Nephron progenitor cell (in vitro differentiated cells): ENCODE results near the gene AGAP1.
A peak's percentile ranks its signal among the peaks of the same experiment; 100 is the strongest.

Experiments used
- DNase-seq: peaks from one replicate; pipeline ENCODE4 v3.0.0; 2021
- H3K27ac Mint-ChIP-seq: 2 replicates; pipeline ENCODE4 v1.8.0; 2021; ENCODE audit warnings: mild to moderate bottlenecking, moderate library complexity, mixed read lengths
- H3K27me3 Mint-ChIP-seq: 2 replicates; pipeline ENCODE4 v1.8.0; 2021; ENCODE audit warnings: mild to moderate bottlenecking, low read depth, mixed read lengths; ENCODE audit not compliant: poor library complexity
- H3K36me3 Mint-ChIP-seq: 2 replicates; pipeline ENCODE4 v1.8.0; 2021; ENCODE audit warnings: low read depth, mixed read lengths
- H3K4me1 Mint-ChIP-seq: 2 replicates; pipeline ENCODE4 v1.8.0; 2021; ENCODE audit warnings: mixed read lengths
- H3K4me3 Mint-ChIP-seq: 2 replicates; pipeline ENCODE4 v1.8.0; 2021; ENCODE audit warnings: mild to moderate bottlenecking, moderate library complexity, mixed read lengths
- H3K9me3 Mint-ChIP-seq: 2 replicates; pipeline ENCODE4 v1.8.0; 2021; ENCODE audit warnings: mild to moderate bottlenecking, moderate library complexity, mixed read lengths
- CTCF ChIP-seq: fragments of 200-600 bp; sonication (generic); IDR thresholded peaks from 2 replicates; pipeline ENCODE4 v1.5.0; 2021; ENCODE audit warnings: antibody characterized with exemption

AGAP1 gene

GRCh38 chr2:235609746-235610145, 115.9 kb downstream of the AGAP1 start:
- Mint-ChIP-seq H3K4me3 (no peak overlapping the region), H3K36me3 (peaks cover 10% of the 10 kb centered on the region), H3K4me1 (peaks cover 62% of the 10 kb centered on the region), H3K27me3 (peaks cover 9% of the 10 kb centered on the region), H3K9me3 (peaks cover 3% of the 10 kb centered on the region), H3K27ac (no peak overlapping the region)
- DNase-seq = no peak
- TF ChIP-seq CTCF = no peak

GRCh38 chr2:235610696-235611257, 116.9 kb downstream of the AGAP1 start:
- peak overlapping the region; percentile 76 for H3K27ac Mint-ChIP-seq
- H3K4me3 Mint-ChIP-seq = no peak overlapping the region
- H3K36me3 Mint-ChIP-seq = peaks cover 10% of the 10 kb centered on the region
- H3K4me1 Mint-ChIP-seq = peaks cover 62% of the 10 kb centered on the region
- peaks cover 6% of the 10 kb centered on the region for H3K9me3 Mint-ChIP-seq
- H3K27me3 Mint-ChIP-seq = peaks cover 9% of the 10 kb centered on the region
- no peak for DNase-seq
- no peak for TF ChIP-seq CTCF

GRCh38 chr2:235611349-235611748, 117.5 kb downstream of the AGAP1 start:
- Mint-ChIP-seq H3K27me3 (peaks cover 9% of the 10 kb centered on the region), H3K9me3 (peaks cover 6% of the 10 kb centered on the region), H3K27ac (no peak overlapping the region), H3K36me3 (peaks cover 10% of the 10 kb centered on the region), H3K4me3 (no peak overlapping the region), H3K4me1 (peaks cover 56% of the 10 kb centered on the region)
- DNase-seq = no peak
- no peak for TF ChIP-seq CTCF

GRCh38 chr2:235611756-235612155, 117.9 kb downstream of the AGAP1 start:
- no peak for TF ChIP-seq CTCF
- Mint-ChIP-seq H3K27me3 (peaks cover 9% of the 10 kb centered on the region), H3K4me1 (peaks cover 55% of the 10 kb centered on the region)

GRCh38 chr2:235612181-235612950, 118.5 kb downstream of the AGAP1 start:
- H3K36me3 Mint-ChIP-seq = peaks cover 16% of the 10 kb centered on the region
- peak overlapping the region; percentile 81 for H3K27ac Mint-ChIP-seq

More at GRCh38 chr2:235611756-235612155, 117.9 kb downstream of the AGAP1 start:
- Mint-ChIP-seq H3K27ac (peak overlapping the region; percentile 81), H3K4me3 (no peak overlapping the region), H3K9me3 (peaks cover 10% of the 10 kb centered on the region), H3K36me3 (peaks cover 14% of the 10 kb centered on the region)
- DNase-seq = no peak

More at GRCh38 chr2:235612181-235612950, 118.5 kb downstream of the AGAP1 start:
- Mint-ChIP-seq H3K4me3 (no peak overlapping the region), H3K4me1 (peaks cover 55% of the 10 kb centered on the region), H3K9me3 (peaks cover 12% of the 10 kb centered on the region), H3K27me3 (peaks cover 9% of the 10 kb centered on the region)
- DNase-seq = no peak
- no peak for TF ChIP-seq CTCF
